OCI-LY1 (cell line): Measurements from ENCODE around the gene NAT16.

Source experiments
- H2AFZ ChIP-seq: fragments of 200-600 bp; sonication (generic), shearing (Covaris generic); 2 replicates; pipeline ENCODE4 v1.6.0; 2014; ENCODE audit warnings: antibody characterized with exemption, mild to moderate bottlenecking, low read length
- H3F3A ChIP-seq: fragments of 200-600 bp; sonication (generic), shearing (Covaris generic); 2 replicates; pipeline ENCODE4 v1.6.0; 2014; ENCODE audit warnings: mild to moderate bottlenecking, antibody characterized with exemption, low read length, moderate library complexity; ENCODE audit not compliant: insufficient read depth
- H3K27ac ChIP-seq: fragments of 200-600 bp; sonication (generic); 2 replicates; pipeline ENCODE4 v1.5.1; 2014; ENCODE audit warnings: low read length, mixed run types, mild to moderate bottlenecking, low read depth; ENCODE audit not compliant: poor library complexity, severe bottlenecking
- H3K27me3 ChIP-seq: fragments of 200-600 bp; sonication (generic); 2 replicates; pipeline ENCODE4 v1.6.0; 2014; ENCODE audit warnings: antibody characterized with exemption, mild to moderate bottlenecking, low read length, moderate library complexity; ENCODE audit not compliant: insufficient read depth
- H3K36me3 ChIP-seq: fragments of 200-600 bp; sonication (generic); 2 replicates; pipeline ENCODE4 v1.6.1; 2014; ENCODE audit warnings: mild to moderate bottlenecking, antibody characterized with exemption, low read length, moderate library complexity, mixed read lengths; ENCODE audit not compliant: insufficient read depth
- H3K4me1 ChIP-seq: fragments of 200-600 bp; sonication (generic); 2 replicates; pipeline ENCODE4 v1.5.1; 2014; ENCODE audit warnings: mild to moderate bottlenecking, low read length, moderate library complexity; ENCODE audit not compliant: insufficient read depth, severe bottlenecking
- H3K4me2 ChIP-seq: fragments of 200-600 bp; sonication (generic), shearing (Covaris generic); 2 replicates; pipeline ENCODE4 v1.6.1; 2014; ENCODE audit warnings: low read length
- H3K4me3 ChIP-seq: fragments of 200-600 bp; sonication (generic); 2 replicates; pipeline ENCODE4 v1.5.1; 2014; ENCODE audit warnings: low read length, low read depth, mild to moderate bottlenecking, mixed read lengths; ENCODE audit not compliant: poor library complexity, severe bottlenecking
- H3K79me2 ChIP-seq: fragments of 200-600 bp; shearing (Covaris generic); 2 replicates; pipeline ENCODE4 v1.6.1; 2016; ENCODE audit warnings: mixed run types, low read length, mixed read lengths; ENCODE audit not compliant: insufficient read depth
- H3K9ac ChIP-seq: fragments of 200-600 bp; sonication (generic), shearing (Covaris generic); 2 replicates; pipeline ENCODE4 v1.6.1; 2014; ENCODE audit warnings: mild to moderate bottlenecking, low read length, mixed read lengths
- H3K9me2 ChIP-seq: fragments of 200-600 bp; sonication (generic), shearing (Covaris generic); 2 replicates; pipeline ENCODE4 v1.6.1; 2014; ENCODE audit warnings: low read depth, mild to moderate bottlenecking, low read length, mixed read lengths
- H3K9me3 ChIP-seq: fragments of 200-600 bp; shearing (Covaris generic); 2 replicates; pipeline ENCODE4 v1.6.1; 2014; ENCODE audit warnings: low read length, mixed read lengths
- H4K20me1 ChIP-seq: fragments of 200-600 bp; sonication (generic), shearing (Covaris generic); 2 replicates; pipeline ENCODE4 v1.6.0; 2016; ENCODE audit warnings: mild to moderate bottlenecking, low read length; ENCODE audit not compliant: insufficient read depth
- EZH2 ChIP-seq: fragments of 200-600 bp; sonication (generic), shearing (Covaris generic); IDR thresholded peaks from 2 replicates; pipeline ENCODE4 v1.8.0; 2017; ENCODE audit warnings: borderline replicate concordance, mixed run types, mild to moderate bottlenecking, antibody characterized with exemption, low read length, moderate library complexity, mixed read lengths
- TF ChIP-seq, protein P1 (sequence below): fragments of 200-600 bp; sonication (generic), shearing (Covaris generic); IDR thresholded peaks from 2 replicates; pipeline ENCODE4 v1.5.1; 2017; ENCODE audit warnings: mild to moderate bottlenecking, antibody characterized with exemption, low read length, moderate library complexity, mixed read lengths

Gene NAT16

DNA sequence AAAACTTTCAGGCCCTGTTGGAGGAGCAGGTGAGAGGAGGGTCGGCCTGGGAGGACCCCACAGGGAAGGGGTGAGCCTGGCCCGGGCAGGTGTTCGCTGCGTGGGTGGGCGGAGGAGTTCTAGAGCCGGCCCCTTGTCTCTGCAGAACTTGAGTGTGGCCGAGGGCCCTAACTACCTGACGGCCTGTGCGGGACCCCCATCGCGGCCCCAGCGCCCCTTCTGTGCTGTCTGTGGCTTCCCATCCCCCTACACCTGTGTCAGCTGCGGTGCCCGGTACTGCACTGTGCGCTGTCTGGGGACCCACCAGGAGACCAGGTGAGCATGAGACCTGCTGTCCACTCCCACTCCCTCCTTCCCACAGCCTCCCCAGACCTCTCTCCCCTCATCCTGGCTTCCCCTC, 43.4 kb upstream of the NAT16 start:
- no peak for TF ChIP-seq EZH2
- TF ChIP-seq, protein P1, sequence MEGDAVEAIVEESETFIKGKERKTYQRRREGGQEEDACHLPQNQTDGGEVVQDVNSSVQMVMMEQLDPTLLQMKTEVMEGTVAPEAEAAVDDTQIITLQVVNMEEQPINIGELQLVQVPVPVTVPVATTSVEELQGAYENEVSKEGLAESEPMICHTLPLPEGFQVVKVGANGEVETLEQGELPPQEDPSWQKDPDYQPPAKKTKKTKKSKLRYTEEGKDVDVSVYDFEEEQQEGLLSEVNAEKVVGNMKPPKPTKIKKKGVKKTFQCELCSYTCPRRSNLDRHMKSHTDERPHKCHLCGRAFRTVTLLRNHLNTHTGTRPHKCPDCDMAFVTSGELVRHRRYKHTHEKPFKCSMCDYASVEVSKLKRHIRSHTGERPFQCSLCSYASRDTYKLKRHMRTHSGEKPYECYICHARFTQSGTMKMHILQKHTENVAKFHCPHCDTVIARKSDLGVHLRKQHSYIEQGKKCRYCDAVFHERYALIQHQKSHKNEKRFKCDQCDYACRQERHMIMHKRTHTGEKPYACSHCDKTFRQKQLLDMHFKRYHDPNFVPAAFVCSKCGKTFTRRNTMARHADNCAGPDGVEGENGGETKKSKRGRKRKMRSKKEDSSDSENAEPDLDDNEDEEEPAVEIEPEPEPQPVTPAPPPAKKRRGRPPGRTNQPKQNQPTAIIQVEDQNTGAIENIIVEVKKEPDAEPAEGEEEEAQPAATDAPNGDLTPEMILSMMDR, result no peak
- H3K9ac ChIP-seq, result no peak overlapping the region
- no peaks in the 10 kb centered on the region for H3K9me2 ChIP-seq
- no peaks in the 10 kb centered on the region for H3F3A ChIP-seq
- H3K79me2 ChIP-seq, result no peaks in the 10 kb centered on the region; the same call in 1 of the 2 replicates
- no peak overlapping the region for H3K4me2 ChIP-seq
- H4K20me1 ChIP-seq, result no peaks in the 10 kb centered on the region
- no peaks in the 10 kb centered on the region for H3K27me3 ChIP-seq
- no peak overlapping the region for H3K4me3 ChIP-seq
- H3K27ac ChIP-seq, result no peak overlapping the region
- H3K4me1 ChIP-seq, result peaks cover 19% of the 10 kb centered on the region
- no peaks in the 10 kb centered on the region for H3K9me3 ChIP-seq
- H3K36me3 ChIP-seq, result peaks cover 44% of the 10 kb centered on the region
- H2AFZ ChIP-seq, result no peak overlapping the region

DNA sequence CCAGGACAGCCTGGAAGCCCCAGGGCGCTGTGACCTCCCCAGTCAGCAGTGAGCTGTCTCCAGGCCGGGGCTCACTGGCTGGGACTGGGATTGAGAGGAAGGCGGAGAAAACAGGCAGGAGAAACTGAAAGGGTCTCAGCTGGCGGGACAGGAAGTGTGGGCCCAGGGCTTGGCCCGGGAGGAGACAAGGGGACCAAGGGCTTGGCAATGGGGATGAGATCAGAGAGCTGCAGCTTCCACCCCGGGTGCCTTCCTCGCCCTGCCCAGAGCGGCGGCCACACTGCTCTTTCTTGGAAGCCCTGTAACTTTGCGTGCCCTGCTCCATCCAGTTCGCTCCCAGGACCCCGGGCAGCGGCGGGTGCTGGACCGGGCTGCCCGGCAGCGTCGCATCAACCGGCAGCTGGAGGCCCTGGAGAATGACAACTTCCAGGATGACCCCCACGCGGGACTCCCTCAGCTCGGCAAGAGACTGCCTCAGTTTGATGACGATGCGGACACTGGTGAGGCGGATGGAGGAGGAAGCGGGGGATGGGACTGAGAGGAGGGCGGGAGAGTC, 42.3 kb upstream of the NAT16 start:
- no peak for TF ChIP-seq EZH2
- TF ChIP-seq, protein P1, result no peak
- no peak overlapping the region for H2AFZ ChIP-seq
- H3K9ac ChIP-seq, result no peak overlapping the region
- no peaks in the 10 kb centered on the region for H3K27me3 ChIP-seq
- H3K9me2 ChIP-seq, result no peaks in the 10 kb centered on the region
- H3K4me3 ChIP-seq, result no peak overlapping the region
- H4K20me1 ChIP-seq, result no peaks in the 10 kb centered on the region
- H3K36me3 ChIP-seq, result peaks cover 43% of the 10 kb centered on the region
- no peak overlapping the region for H3K4me2 ChIP-seq
- no peak overlapping the region for H3K27ac ChIP-seq
- no peaks in the 10 kb centered on the region for H3F3A ChIP-seq
- H3K4me1 ChIP-seq, result peaks cover 15% of the 10 kb centered on the region
- no peaks in the 10 kb centered on the region for H3K9me3 ChIP-seq
- H3K79me2 ChIP-seq, result no peaks in the 10 kb centered on the region; the same call in 1 of the 2 replicates

GRCh38 chr7:101220295-101220694, 40.2 kb upstream of the NAT16 start:
- Histone ChIP-seq H3K36me3 (peaks cover 28% of the 10 kb centered on the region), H3K4me1 (peaks cover 26% of the 10 kb centered on the region), H3K4me2 (no peak overlapping the region), H3K9me2 (no peaks in the 10 kb centered on the region), H3K4me3 (no peak overlapping the region), H2AFZ (no peak overlapping the region), H3K9me3 (no peaks in the 10 kb centered on the region), H3K27ac (no peak overlapping the region), H3K9ac (no peak overlapping the region), H4K20me1 (no peaks in the 10 kb centered on the region), H3K27me3 (no peaks in the 10 kb centered on the region), H3F3A (no peaks in the 10 kb centered on the region), H3K79me2 (no peaks in the 10 kb centered on the region; the same call in 1 of the 2 replicates)
- no peak for TF ChIP-seq EZH2
- TF ChIP-seq, protein P1, result no peak
